Activated CD4-positive, alpha-beta T cell treated with anti-CD3 and anti-CD28 coated beads, Interleukin-2, amount 10 ng/mL, durations not matched to agents 24 days and 14 days (primary cell): Measurements from ENCODE around the gene IL15. TPM values are rescaled to one million over a fixed set of nuclear protein-coding genes. Genes with fewer than 3 reads are reported as not detected.

Experiments
- DNase-seq: peaks from one replicate; pipeline ENCODE4 v3.0.0; 2022
- H3K27ac Mint-ChIP-seq: one replicate; pipeline ENCODE4 v1.8.0; 2022; ENCODE audit warnings: mild to moderate bottlenecking, mixed read lengths
- H3K27me3 Mint-ChIP-seq: one replicate; pipeline ENCODE4 v1.8.0; 2022; ENCODE audit warnings: mixed read lengths
- H3K36me3 Mint-ChIP-seq: one replicate; pipeline ENCODE4 v1.8.0; 2022; ENCODE audit warnings: low read depth, mild to moderate bottlenecking, mixed read lengths
- H3K4me1 Mint-ChIP-seq: one replicate; pipeline ENCODE4 v1.8.0; 2021; ENCODE audit warnings: mixed read lengths
- H3K4me3 Mint-ChIP-seq: one replicate; pipeline ENCODE4 v1.8.0; 2022; ENCODE audit warnings: mild to moderate bottlenecking, moderate library complexity, mixed read lengths
- H3K9me3 Mint-ChIP-seq: one replicate; pipeline ENCODE4 v1.8.0; 2021; ENCODE audit warnings: mixed read lengths
- intact Hi-C: fragments of 100-400 bp; cut with micrococcal nuclease; formaldehyde crosslinking; loops from one replicate; pipeline ENCODE4 v1.15.1; 2023
- total RNA-seq: library from RNA; stranded (reverse); gene quantifications from 2 replicates; pipeline ENCODE4 v1.2.3, GENCODE V29; 2022

Gene IL15
- total RNA-seq, 1 donor from 2014 or later, result 0.86 TPM

- Mint-ChIP-seq H3K4me1 (peaks cover 15% of the 10 kb centered on the region), H3K36me3 (no peaks in the 10 kb centered on the region), H3K9me3 (no peaks in the 10 kb centered on the region), H3K27me3 (peaks cover 24% of the 10 kb centered on the region), H3K4me3 (peak overlapping the region; percentile 98), H3K27ac (peak overlapping the region; percentile 80)
- DNase-seq, result peak; percentile 77
- intact Hi-C loops, result loop anchor here (2.0 to 10.0 kb wide), 4 partner anchors 138 to 1548 kb away; partner anchors contain the start of genes INPP4B, USP38 and ZNF330
Observed at GRCh38 chr4:141636771-141637460, 533 bp downstream of the IL15 start.

GRCh38 chr4:141637565-141637964 is 1.2 kb downstream of the IL15 start:
- intact Hi-C loops, result loop anchor here (2.0 to 10.0 kb wide), 4 partner anchors 137 to 1547 kb away; partner anchors contain the start of genes INPP4B, USP38 and ZNF330
- peaks cover 15% of the 10 kb centered on the region for H3K4me1 Mint-ChIP-seq
- H3K27me3 Mint-ChIP-seq, result peaks cover 24% of the 10 kb centered on the region
- peak overlapping the region; percentile 98 for H3K4me3 Mint-ChIP-seq
- no peaks in the 10 kb centered on the region for H3K9me3 Mint-ChIP-seq
- H3K36me3 Mint-ChIP-seq, result no peaks in the 10 kb centered on the region
- no peak overlapping the region for H3K27ac Mint-ChIP-seq
- DNase-seq, result no peak

GRCh38 chr4:141638230-141638629 is 1.8 kb downstream of the IL15 start:
- DNase-seq, result no peak
- Mint-ChIP-seq H3K4me1 (peaks cover 15% of the 10 kb centered on the region), H3K36me3 (no peaks in the 10 kb centered on the region), H3K27me3 (peaks cover 26% of the 10 kb centered on the region), H3K27ac (no peak overlapping the region), H3K9me3 (no peaks in the 10 kb centered on the region), H3K4me3 (no peak overlapping the region)
- intact Hi-C loops, result loop anchor here (5.0 to 10.0 kb wide), 3 partner anchors 137 to 1547 kb away; partner anchors contain the start of genes USP38 and ZNF330

GRCh38 chr4:141640696-141641095 is 4.3 kb downstream of the IL15 start:
- H3K27ac Mint-ChIP-seq, result no peak overlapping the region

GRCh38 chr4:141642063-141642462 is 5.7 kb downstream of the IL15 start:
- no peak overlapping the region for H3K4me3 Mint-ChIP-seq
- H3K9me3 Mint-ChIP-seq, result no peaks in the 10 kb centered on the region
- intact Hi-C loops, result no loop called here
- no peak for DNase-seq
- H3K36me3 Mint-ChIP-seq, result no peaks in the 10 kb centered on the region
- peaks cover 8% of the 10 kb centered on the region for H3K4me1 Mint-ChIP-seq
- peaks cover 19% of the 10 kb centered on the region for H3K27me3 Mint-ChIP-seq
- H3K27ac Mint-ChIP-seq, result no peak overlapping the region

More at GRCh38 chr4:141640696-141641095, 4.3 kb downstream of the IL15 start:
- no peak for DNase-seq
- peaks cover 19% of the 10 kb centered on the region for H3K27me3 Mint-ChIP-seq
- H3K9me3 Mint-ChIP-seq, result no peaks in the 10 kb centered on the region
- intact Hi-C loops, result no loop called here
- no peak overlapping the region for H3K4me3 Mint-ChIP-seq
- peaks cover 15% of the 10 kb centered on the region for H3K4me1 Mint-ChIP-seq
- H3K36me3 Mint-ChIP-seq, result no peaks in the 10 kb centered on the region

- Mint-ChIP-seq H3K4me1 (peaks cover 5% of the 10 kb centered on the region), H3K4me3 (no peak overlapping the region), H3K27ac (no peak overlapping the region), H3K9me3 (no peaks in the 10 kb centered on the region), H3K36me3 (no peaks in the 10 kb centered on the region), H3K27me3 (peaks cover 22% of the 10 kb centered on the region)
- intact Hi-C loops, result no loop called here
- DNase-seq, result no peak
Observed at GRCh38 chr4:141642711-141643110, 6.3 kb downstream of the IL15 start.

GRCh38 chr4:141643557-141643956 is 7.2 kb downstream of the IL15 start:
- H3K27me3 Mint-ChIP-seq, result peaks cover 21% of the 10 kb centered on the region

GRCh38 chr4:141645611-141646340 is 9.4 kb downstream of the IL15 start:
- H3K9me3 Mint-ChIP-seq, result no peaks in the 10 kb centered on the region
- H3K27me3 Mint-ChIP-seq, result peaks cover 15% of the 10 kb centered on the region
- intact Hi-C loops, result no loop called here
- H3K4me3 Mint-ChIP-seq, result no peak overlapping the region
- no peak overlapping the region for H3K27ac Mint-ChIP-seq
- H3K4me1 Mint-ChIP-seq, result peaks cover 1% of the 10 kb centered on the region
- no peak for DNase-seq
- no peaks in the 10 kb centered on the region for H3K36me3 Mint-ChIP-seq

More at GRCh38 chr4:141643557-141643956, 7.2 kb downstream of the IL15 start:
- H3K27ac Mint-ChIP-seq, result no peak overlapping the region
- H3K4me1 Mint-ChIP-seq, result peaks cover 4% of the 10 kb centered on the region
- no peaks in the 10 kb centered on the region for H3K9me3 Mint-ChIP-seq
- no peak for DNase-seq
- intact Hi-C loops, result no loop called here
- H3K4me3 Mint-ChIP-seq, result no peak overlapping the region
- H3K36me3 Mint-ChIP-seq, result no peaks in the 10 kb centered on the region

GRCh38 chr4:141646969-141647368 is 10.6 kb downstream of the IL15 start:
- no peak for DNase-seq
- H3K4me3 Mint-ChIP-seq, result no peak overlapping the region
- H3K27ac Mint-ChIP-seq, result no peak overlapping the region
- H3K36me3 Mint-ChIP-seq, result no peaks in the 10 kb centered on the region
- H3K9me3 Mint-ChIP-seq, result no peaks in the 10 kb centered on the region
- H3K27me3 Mint-ChIP-seq, result peaks cover 15% of the 10 kb centered on the region
- intact Hi-C loops, result no loop called here
- H3K4me1 Mint-ChIP-seq, result peaks cover 1% of the 10 kb centered on the region

- intact Hi-C loops, result no loop called here
- peaks cover 1% of the 10 kb centered on the region for H3K4me1 Mint-ChIP-seq
Observed at GRCh38 chr4:141647966-141648365, 11.6 kb downstream of the IL15 start.

GRCh38 chr4:141652161-141652778 is 15.9 kb downstream of the IL15 start:
- Mint-ChIP-seq H3K4me1 (no peaks in the 10 kb centered on the region), H3K27ac (no peak overlapping the region), H3K9me3 (no peaks in the 10 kb centered on the region), H3K27me3 (peaks cover 8% of the 10 kb centered on the region), H3K36me3 (no peaks in the 10 kb centered on the region), H3K4me3 (no peak overlapping the region)
- intact Hi-C loops, result no loop called here
- DNase-seq, result no peak

More at GRCh38 chr4:141647966-141648365, 11.6 kb downstream of the IL15 start:
- no peak overlapping the region for H3K4me3 Mint-ChIP-seq
- no peaks in the 10 kb centered on the region for H3K9me3 Mint-ChIP-seq
- H3K27ac Mint-ChIP-seq, result no peak overlapping the region
- DNase-seq, result no peak
- H3K27me3 Mint-ChIP-seq, result peaks cover 15% of the 10 kb centered on the region
- H3K36me3 Mint-ChIP-seq, result no peaks in the 10 kb centered on the region

GRCh38 chr4:141654098-141654497 is 17.7 kb downstream of the IL15 start:
- H3K4me1 Mint-ChIP-seq, result peaks cover 3% of the 10 kb centered on the region
- H3K27me3 Mint-ChIP-seq, result no peaks in the 10 kb centered on the region
- no peaks in the 10 kb centered on the region for H3K9me3 Mint-ChIP-seq
- no peak overlapping the region for H3K4me3 Mint-ChIP-seq
- no peaks in the 10 kb centered on the region for H3K36me3 Mint-ChIP-seq
- no peak overlapping the region for H3K27ac Mint-ChIP-seq
- DNase-seq, result no peak
- intact Hi-C loops, result no loop called here

- H3K36me3 Mint-ChIP-seq, result no peaks in the 10 kb centered on the region
- intact Hi-C loops, result no loop called here
- no peak overlapping the region for H3K4me3 Mint-ChIP-seq
- H3K27ac Mint-ChIP-seq, result no peak overlapping the region
- DNase-seq, result no peak
- no peaks in the 10 kb centered on the region for H3K9me3 Mint-ChIP-seq
- H3K4me1 Mint-ChIP-seq, result peaks cover 3% of the 10 kb centered on the region
- no peaks in the 10 kb centered on the region for H3K27me3 Mint-ChIP-seq
Observed at GRCh38 chr4:141656031-141656430, 19.6 kb downstream of the IL15 start.
